ENCODE results near the gene LRP1B.

LRP1B gene

GRCh38 chr2:140835079-140835478, 1295.7 kb downstream of the LRP1B start:
- TF ChIP-seq CTCF (IDR thresholded peaks at IDR 0.05) (no peak), ZFX (IDR thresholded peaks at IDR 0.05; ENCODE audit: borderline replicate concordance) (no peak)
- no peak overlapping the region for H3K27ac ChIP-seq

GRCh38 chr2:140814141-140814540, 1316.7 kb downstream of the LRP1B start:
- TF ChIP-seq ZFX (IDR thresholded peaks at IDR 0.05; ENCODE audit: borderline replicate concordance) = no peak
- TF ChIP-seq CTCF (IDR thresholded peaks at IDR 0.05) = no peak
- no peak overlapping the region for H3K27ac ChIP-seq

GRCh38 chr2:140808820-140809219, 1322.0 kb downstream of the LRP1B start:
- TF ChIP-seq CTCF (IDR thresholded peaks at IDR 0.05) (no peak), ZFX (IDR thresholded peaks at IDR 0.05; ENCODE audit: borderline replicate concordance) (no peak)
- H3K27ac ChIP-seq = no peak overlapping the region

GRCh38 chr2:140808211-140808610, 1322.6 kb downstream of the LRP1B start:
- no peak for TF ChIP-seq ZFX (IDR thresholded peaks at IDR 0.05; ENCODE audit: borderline replicate concordance)
- TF ChIP-seq CTCF (IDR thresholded peaks at IDR 0.05) = no peak
- H3K27ac ChIP-seq = no peak overlapping the region

- H3K27ac ChIP-seq = no peak overlapping the region
- TF ChIP-seq ZFX (IDR thresholded peaks at IDR 0.05; ENCODE audit: borderline replicate concordance) (no peak), CTCF (IDR thresholded peaks at IDR 0.05) (no peak)
Measured at GRCh38 chr2:140804700-140805260, 1326.0 kb downstream of the LRP1B start.

GRCh38 chr2:140801311-140801710, 1329.5 kb downstream of the LRP1B start:
- TF ChIP-seq ZFX (IDR thresholded peaks at IDR 0.05; ENCODE audit: borderline replicate concordance) = no peak
- TF ChIP-seq CTCF (IDR thresholded peaks at IDR 0.05) = no peak
- H3K27ac ChIP-seq = no peak overlapping the region

- H3K27ac ChIP-seq = no peak overlapping the region
- TF ChIP-seq CTCF (IDR thresholded peaks at IDR 0.05) = no peak
- no peak for TF ChIP-seq ZFX (IDR thresholded peaks at IDR 0.05; ENCODE audit: borderline replicate concordance)
Measured at GRCh38 chr2:140797718-140798117, 1333.1 kb downstream of the LRP1B start.
